SK-N-DZ (cell line): ENCODE data around the gene TSPAN11.
"Not testable (repeated sequence)": the region's sequence is repeated elsewhere in the genome, so short reads cannot be mapped to it uniquely, and the experiment has no call there.

Source experiments
- DNase-seq: peaks from one replicate; pipeline ENCODE4 v3.0.0-alpha.2; 2015; ENCODE audit warnings: low spot score

TSPAN11 gene

GRCh38 chr12:31018790-31019505 lies 92.4 kb downstream of the TSPAN11 start:
- DNase-seq: no peak

GRCh38 chr12:31019561-31019960 lies 93.0 kb downstream of the TSPAN11 start:
- no peak for DNase-seq

- DNase-seq: no peak
Observed at GRCh38 chr12:31019976-31020375, 93.4 kb downstream of the TSPAN11 start.

- DNase-seq: no peak
Observed at GRCh38 chr12:31020385-31021166, 94.0 kb downstream of the TSPAN11 start.

GRCh38 chr12:31021181-31021580 lies 94.6 kb downstream of the TSPAN11 start:
- DNase-seq: no peak

GRCh38 chr12:31021809-31022494 lies 95.4 kb downstream of the TSPAN11 start:
- no peak for DNase-seq

GRCh38 chr12:31023271-31023724 lies 96.8 kb downstream of the TSPAN11 start:
- no peak for DNase-seq

GRCh38 chr12:31026202-31026601 lies 99.7 kb downstream of the TSPAN11 start:
- no peak for DNase-seq

- not testable (repeated sequence) for DNase-seq
Observed at GRCh38 chr12:31027006-31027405, 100.5 kb downstream of the TSPAN11 start.

- DNase-seq: no peak
Observed at GRCh38 chr12:31029468-31029867, 102.9 kb downstream of the TSPAN11 start.

- no peak for DNase-seq
Observed at GRCh38 chr12:31029916-31030562, 103.5 kb downstream of the TSPAN11 start.

- no peak for DNase-seq
Observed at GRCh38 chr12:31031951-31032335, 105.4 kb downstream of the TSPAN11 start.

- DNase-seq: no peak
Observed at GRCh38 chr12:31033146-31033545, 106.6 kb downstream of the TSPAN11 start.

GRCh38 chr12:31033681-31034080 lies 107.1 kb downstream of the TSPAN11 start:
- no peak for DNase-seq

GRCh38 chr12:31034372-31034771 lies 107.8 kb downstream of the TSPAN11 start:
- DNase-seq: no peak

- DNase-seq: no peak
Observed at GRCh38 chr12:31035226-31035625, 108.7 kb downstream of the TSPAN11 start.

GRCh38 chr12:31035967-31036665 lies 109.6 kb downstream of the TSPAN11 start:
- no peak for DNase-seq

- DNase-seq: no peak
Observed at GRCh38 chr12:31037028-31037427, 110.5 kb downstream of the TSPAN11 start.

- no peak for DNase-seq
Observed at GRCh38 chr12:31037931-31038330, 111.4 kb downstream of the TSPAN11 start.

- no peak for DNase-seq
Observed at GRCh38 chr12:31041033-31041564, 114.6 kb downstream of the TSPAN11 start.
